Jurkat, Clone E6-1 (cell line): Measurements from ENCODE around the gene DGCR8.

ENCODE experiments used
- DNase-seq: peaks from one replicate; pipeline ENCODE4 v3.0.0-alpha.2; 2011; ENCODE audit warnings: low read depth, low spot score
- H3K4me3 ChIP-seq: 2 replicates; pipeline ENCODE4 v1.5.1; 2011; ENCODE audit warnings: mild to moderate bottlenecking, low read length, control low read depth, moderate library complexity

The DGCR8 gene

GRCh38 chr22:20116951-20117632, 37.1 kb downstream of the DGCR8 start, which contains the start of gene TRMT2A:
Gene TRMT2A, minus strand, starts transcription at chr22:20117226. Its CDS starts 320 bp downstream, at chr22:20116906.
- DNase-seq: peak; percentile 96
- peak within 1 kb of the TSS; percentile 98 for H3K4me3 ChIP-seq

DNA sequence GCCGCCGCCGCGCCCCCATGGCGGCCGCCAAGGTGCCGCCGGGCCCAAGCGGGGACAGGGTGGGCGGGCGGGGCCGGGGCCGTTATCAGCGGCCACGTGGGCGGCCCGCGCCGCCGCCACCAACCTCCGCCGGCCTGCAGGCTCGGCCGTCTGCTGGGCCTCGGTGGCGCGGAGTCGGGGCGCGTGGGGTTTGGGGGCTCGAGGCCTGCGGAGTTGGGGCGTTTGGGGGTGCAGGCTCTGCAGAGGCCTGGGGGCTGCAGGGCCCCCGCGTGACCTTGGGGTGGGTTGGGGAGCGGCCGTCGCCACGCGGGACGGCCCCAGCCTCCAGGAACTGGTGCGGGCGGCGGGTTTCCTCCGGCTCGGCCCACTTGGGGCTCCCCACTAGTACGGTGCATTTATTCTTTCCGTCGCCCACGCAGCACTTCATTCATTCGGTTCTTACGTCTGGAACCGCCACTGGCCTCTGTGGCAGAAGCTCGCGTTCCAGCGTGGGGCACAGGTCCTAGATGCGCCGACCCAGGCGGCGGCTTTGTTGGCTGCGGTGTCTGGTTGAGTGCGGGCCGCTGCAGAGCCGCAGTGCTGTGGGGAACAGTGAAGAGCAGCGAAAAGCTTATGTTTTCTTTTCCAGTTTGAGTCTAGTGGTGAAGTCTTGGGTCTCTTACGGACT, 37.7 kb downstream of the DGCR8 start:
- no peak for DNase-seq

GRCh38 chr22:20118300-20119020, 38.4 kb downstream of the DGCR8 start:
- peak overlapping the region; percentile 98 for H3K4me3 ChIP-seq
- DNase-seq: no peak

More for the DNA sequence above, 37.7 kb downstream of the DGCR8 start:
- peak overlapping the region; percentile 98 for H3K4me3 ChIP-seq

DNA sequence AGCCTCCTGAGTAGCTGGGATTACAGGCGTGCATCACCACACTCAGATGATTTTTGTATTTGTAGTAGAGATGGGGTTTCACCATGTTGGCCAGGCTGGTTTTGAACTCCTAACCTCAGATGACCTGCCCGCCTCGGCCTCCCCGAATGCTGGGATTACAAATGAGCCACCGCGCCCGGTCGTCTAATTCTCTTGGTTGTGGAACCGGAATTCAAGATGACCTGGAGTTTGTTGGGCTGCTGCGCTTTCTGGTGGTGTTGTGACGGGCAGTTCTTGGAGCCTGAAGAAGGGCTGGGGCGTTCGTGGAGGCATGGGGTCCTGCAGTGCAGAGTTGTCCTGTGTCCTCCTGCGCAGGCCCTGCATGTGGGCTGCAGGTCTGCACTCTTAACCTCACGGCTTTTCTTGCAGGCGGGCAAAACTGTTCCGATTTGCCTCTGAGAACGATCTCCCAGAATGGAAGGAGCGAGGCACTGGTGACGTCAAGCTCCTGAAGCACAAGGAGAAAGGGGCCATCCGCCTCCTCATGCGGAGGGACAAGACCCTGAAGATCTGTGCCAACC, 41.9 kb downstream of the DGCR8 start:
- H3K4me3 ChIP-seq: no peak overlapping the region
- DNase-seq: no peak

GRCh38 chr22:20123366-20124082, 43.5 kb downstream of the DGCR8 start:
- H3K4me3 ChIP-seq: no peak overlapping the region
- DNase-seq: no peak

DNA sequence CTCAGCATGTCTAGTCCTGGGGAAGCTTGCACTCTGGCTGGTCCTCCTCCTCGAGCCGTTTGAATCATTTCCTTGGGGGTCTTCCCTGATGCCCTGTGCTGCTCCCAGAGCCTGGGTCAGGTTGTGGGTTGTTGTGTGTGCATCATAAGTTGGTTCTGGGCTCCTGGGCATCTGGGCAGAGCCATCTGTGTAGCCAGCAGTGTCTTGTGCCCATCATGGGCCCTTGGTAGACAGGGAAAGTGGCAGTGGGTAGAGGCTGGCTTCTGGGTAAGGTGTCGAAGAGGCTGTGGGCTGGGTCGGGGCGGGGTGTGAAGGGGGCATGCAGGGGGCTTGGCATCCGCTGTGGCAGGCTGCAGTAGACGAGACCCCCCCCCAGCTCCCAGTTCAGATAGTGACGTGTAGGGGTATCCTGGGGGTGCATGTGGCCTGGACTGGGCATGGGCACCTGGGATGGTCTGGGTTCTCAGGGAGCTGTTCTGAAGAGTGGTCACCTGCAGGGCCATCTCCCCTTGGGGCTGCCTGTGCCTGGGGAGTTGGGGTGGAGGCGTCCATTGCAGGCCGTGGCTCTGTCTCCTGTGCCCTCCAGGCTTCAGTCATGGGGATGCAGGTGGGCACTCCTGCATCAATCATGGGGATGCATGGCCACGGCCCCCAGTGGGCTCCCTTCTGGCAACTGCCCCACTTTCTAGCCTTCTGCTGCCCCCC, 44.2 kb downstream of the DGCR8 start:
- no peak for DNase-seq
- H3K4me3 ChIP-seq: no peak overlapping the region

DNA sequence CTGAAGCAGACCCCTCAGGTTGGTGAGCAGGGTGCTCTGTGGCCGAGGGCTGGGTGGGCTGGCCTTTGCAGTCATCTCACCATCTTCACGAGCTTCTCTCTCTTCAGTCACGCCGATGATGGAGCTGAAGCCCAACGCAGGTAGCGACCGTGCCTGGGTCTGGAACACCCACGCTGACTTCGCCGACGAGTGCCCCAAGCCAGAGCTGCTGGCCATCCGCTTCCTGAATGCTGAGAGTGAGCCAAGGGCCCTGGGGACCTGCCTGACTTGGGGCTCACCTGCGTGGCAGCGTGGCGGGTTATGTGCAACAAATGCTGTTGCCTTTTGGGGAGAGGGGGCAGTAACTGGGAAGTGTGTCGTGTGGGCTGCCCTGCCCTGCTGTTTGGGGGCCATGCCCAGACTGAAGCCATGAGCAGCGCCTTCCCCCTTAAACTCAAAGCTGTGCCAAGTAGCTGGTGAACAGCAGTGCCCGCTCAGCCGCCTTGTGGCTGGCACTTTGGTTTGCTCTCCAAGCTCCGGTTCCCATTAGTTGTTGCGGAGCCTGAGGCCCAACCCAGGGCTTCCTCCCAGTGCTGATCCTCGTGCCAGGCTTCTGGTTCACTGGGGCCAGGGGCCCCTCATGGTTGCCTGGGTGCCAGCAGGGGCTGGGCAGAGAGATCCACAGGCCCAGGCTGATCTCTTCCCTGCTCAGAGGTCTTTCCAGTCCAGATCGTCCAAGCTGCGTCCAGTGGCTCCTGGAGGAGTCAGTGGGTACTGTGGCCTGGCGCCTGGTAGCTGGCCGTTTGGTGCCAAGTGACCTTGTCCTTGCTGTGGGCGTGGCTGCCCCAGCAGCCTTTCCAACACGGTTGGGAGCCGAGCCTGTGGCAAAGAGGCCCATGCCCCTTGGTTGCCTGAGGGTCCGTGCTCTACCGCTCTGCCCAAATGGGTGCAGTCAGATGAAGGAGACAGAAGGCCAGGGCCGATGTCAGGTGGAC, 45.4 kb downstream of the DGCR8 start:
- no peak overlapping the region for H3K4me3 ChIP-seq
- no peak for DNase-seq

- no peak overlapping the region for H3K4me3 ChIP-seq
- no peak for DNase-seq
Observed at GRCh38 chr22:20126284-20127029, 46.4 kb downstream of the DGCR8 start.

DNA sequence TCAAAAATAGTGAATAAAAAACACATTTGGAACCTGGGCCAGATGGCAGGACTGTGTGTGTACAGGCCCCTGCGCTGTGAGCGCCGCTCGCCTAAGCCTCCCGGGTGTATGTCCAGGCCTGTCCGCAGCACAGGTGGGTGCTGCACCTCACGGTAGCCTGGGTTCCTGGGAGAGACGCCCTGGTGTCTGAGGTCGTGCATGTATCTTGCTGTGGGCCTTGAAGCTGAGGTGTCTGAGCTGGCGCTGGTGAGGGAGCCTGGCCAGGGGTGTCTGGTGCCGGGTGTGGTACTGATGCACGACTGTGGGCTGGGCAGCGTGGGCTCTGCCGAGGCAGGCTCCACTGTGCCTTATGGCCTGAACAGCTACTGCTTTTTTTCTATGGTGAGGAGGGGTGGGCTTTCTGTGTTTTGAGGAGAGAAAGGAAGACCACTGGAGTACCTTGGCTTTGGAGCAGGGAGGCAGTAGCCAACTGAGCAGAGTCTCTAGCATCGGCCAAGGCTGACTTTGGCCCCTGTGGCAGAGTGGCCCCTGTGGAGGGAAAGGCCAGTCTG, 47.4 kb downstream of the DGCR8 start:
- DNase-seq: no peak
- H3K4me3 ChIP-seq: no peak overlapping the region

DNA sequence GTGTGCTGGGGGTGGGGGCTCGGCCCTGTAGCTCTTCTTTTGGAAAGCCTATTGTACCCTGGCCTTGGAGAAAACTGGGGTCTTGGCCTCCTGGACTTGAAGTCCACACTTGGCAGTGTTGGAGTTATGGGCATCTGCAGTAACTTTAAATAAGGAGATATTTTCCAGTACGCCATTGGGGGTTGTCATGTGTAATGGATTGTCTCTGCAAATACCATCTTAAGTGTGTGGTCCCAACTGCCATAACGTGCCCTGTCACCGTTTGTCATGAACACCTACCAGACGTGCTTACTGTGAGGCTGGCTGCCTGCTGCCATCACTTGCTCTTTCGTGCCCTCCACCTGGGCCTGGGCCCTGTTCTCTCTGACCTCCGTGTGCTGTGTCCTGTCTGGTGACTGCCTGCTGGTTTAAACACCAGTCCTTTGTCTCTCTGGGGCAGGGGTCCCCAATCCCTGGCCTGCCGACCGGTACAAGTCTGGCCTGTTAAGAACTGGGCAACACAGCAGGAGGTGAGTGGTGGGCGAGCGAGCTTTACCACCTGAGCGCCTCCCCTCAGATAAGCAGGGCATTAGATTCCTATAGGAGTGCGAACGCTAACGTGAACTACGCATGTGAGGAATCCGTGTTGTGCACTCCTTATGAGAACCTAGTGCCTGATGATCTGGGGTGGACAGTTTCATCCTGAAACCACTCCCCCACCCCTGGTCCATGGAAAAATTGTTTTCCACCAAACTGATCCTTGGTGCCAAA, 48.0 kb downstream of the DGCR8 start:
- DNase-seq: no peak
- H3K4me3 ChIP-seq: no peak overlapping the region

DNA sequence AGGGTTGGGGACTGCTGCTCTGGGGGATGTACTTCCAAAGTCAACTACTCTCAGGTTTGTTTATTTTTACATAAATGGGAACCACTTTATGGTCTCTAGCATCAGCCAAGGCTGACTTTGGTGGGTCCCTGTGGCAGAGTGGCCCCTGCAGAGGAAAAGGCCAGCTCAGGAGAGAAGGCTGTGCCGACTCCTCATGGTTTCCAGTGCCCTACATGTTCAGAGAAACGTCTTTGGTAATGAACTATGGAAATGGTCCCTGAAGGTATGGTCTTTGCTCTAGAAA, 48.5 kb downstream of the DGCR8 start:
- no peak for DNase-seq

GRCh38 chr22:20128902-20129746, 49.1 kb downstream of the DGCR8 start:
- peak; percentile 41 for DNase-seq
- no peak overlapping the region for H3K4me3 ChIP-seq

More for the DNA sequence above, 48.5 kb downstream of the DGCR8 start:
- no peak overlapping the region for H3K4me3 ChIP-seq

DNA sequence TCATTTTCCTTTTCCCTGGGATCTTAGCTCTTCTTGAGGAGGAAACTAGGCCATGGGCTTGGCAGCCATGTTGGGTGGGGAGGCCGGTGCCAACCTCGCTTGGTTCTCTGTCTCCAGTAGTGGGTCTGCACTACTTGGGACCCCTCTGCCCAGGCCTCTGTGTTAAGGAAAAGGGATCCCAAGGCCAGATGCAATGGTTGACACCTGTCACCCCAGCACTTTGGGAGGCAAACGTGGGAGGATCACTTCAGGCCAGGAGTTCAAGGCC, 49.6 kb downstream of the DGCR8 start:
- no peak overlapping the region for H3K4me3 ChIP-seq
- DNase-seq: no peak

DNA sequence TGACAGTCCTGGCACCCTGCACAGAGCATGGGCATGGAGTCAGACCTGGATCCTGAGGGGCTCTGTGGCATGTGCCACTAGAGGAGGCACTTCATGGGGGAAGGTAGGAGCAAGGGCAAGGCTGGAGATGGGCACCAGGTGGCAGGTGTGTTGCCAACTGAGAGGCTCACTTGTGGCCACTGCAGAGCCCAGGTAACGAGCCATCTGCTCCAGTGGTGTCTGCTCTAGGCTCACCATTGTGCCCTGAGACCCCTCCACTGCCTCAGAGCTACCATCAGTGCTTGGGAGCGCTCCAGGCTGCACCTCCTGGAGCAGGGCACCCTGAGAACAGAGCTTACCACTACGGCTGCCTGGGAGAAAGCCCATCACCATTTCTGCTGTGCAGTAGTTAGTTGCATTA, 50.3 kb downstream of the DGCR8 start:
- H3K4me3 ChIP-seq: no peak overlapping the region

DNA sequence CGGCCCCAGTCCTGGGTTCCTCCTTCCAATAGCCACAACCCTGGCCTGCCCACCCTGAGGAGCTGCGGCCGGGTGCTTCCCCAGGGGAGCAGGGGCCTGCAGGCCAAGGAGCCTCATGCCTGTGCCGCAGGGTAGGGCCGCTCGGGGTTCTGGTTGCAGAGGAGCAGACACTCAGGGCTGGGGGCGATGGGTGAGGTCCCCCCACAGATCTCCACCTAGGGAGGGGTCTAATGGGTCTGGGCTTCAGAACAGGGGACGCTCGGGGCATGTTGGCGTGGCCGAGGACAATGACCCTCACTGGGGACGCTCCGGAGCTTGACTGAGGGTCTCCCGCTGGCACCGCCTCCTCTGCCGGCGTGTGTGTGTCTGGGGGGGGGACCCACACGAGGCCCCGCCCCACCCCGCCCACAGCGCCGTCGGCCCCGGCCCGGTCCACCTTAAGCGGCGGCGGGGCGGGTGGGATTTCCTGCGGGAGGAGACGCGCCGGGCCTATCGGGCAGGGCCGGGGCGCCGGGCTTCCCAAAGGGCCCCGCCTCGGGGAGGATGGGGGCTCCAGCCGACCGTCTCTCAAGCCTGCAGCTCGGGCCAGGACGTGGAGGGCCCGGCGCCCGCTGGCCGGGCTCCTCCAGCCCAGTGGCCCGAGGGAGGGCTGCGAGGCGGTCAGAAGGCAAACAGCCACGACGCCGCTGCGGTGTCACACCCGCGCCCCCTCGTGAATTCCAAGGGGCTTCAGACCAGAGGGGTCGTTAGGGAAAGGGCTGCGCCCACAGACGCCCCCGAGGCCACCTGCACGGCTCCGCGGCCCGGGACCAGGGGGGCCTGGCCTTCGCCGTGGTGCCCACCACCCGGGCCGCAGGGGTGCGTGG, 50.9 kb downstream of the DGCR8 start:
- H3K4me3 ChIP-seq: peak overlapping the region; percentile 68
- DNase-seq: peak; percentile 62

More for the DNA sequence above, 50.3 kb downstream of the DGCR8 start:
- DNase-seq: peak; percentile 48
